Panc1 (cell line): ENCODE results near the gene ADSL. TPM values are rescaled to one million over a fixed set of nuclear protein-coding genes. Genes with fewer than 3 reads are reported as not detected.

Experiments
- ATAC-seq: fragments of 200-7000 bp; cut with Tn5 transposase; 2 replicates; pipeline ENCODE4 v1.9.1; 2020; ENCODE audit warnings: mild to moderate bottlenecking, moderate library complexity
- BruUV-seq: library from RNA; stranded (reverse); fragments of 400-500 nt; replicated peaks from 2 replicates; lab custom pipeline; 2021; lab: Mats Ljungman, UMichigan
- CTCF ChIA-PET: fragments of 300-600 bp; sonication (Branson Sonifier 250); formaldehyde crosslinking; loops from one replicate; lab custom pipeline; 2022; ENCODE audit warnings: antibody characterized with exemption; lab: Charles Lee
- POLR2A ChIA-PET: fragments of 300-600 bp; sonication (Branson Sonifier 250); formaldehyde crosslinking; loops from one replicate; lab custom pipeline; 2022; ENCODE audit warnings: antibody characterized with exemption; lab: Charles Lee
- DNase-seq: peaks from one replicate; pipeline ENCODE4 v3.0.0-alpha.2; 2010; ENCODE audit warnings: low read depth, low spot score
- H3K27ac ChIP-seq: 2 replicates; pipeline ENCODE4 v1.5.1; 2011; ENCODE audit warnings: mild to moderate bottlenecking, low read length, inconsistent platforms
- H3K27me3 ChIP-seq: fragments of 200-500 bp; sonication (Bioruptor generic); 2 replicates; pipeline ENCODE4 v1.6.0; 2014; ENCODE audit warnings: low read length, inconsistent platforms; ENCODE audit not compliant: control insufficient read depth, insufficient read depth
- H3K36me3 ChIP-seq: fragments of 200-500 bp; sonication (Bioruptor generic); 2 replicates; pipeline ENCODE4 v1.5.1; 2014; ENCODE audit warnings: inconsistent platforms, mild to moderate bottlenecking, low read length, moderate library complexity; ENCODE audit not compliant: control insufficient read depth, insufficient read depth
- H3K4me1 ChIP-seq: 2 replicates; pipeline ENCODE4 v1.5.1; 2011; ENCODE audit warnings: inconsistent platforms, mild to moderate bottlenecking, low read length, moderate library complexity; ENCODE audit not compliant: control insufficient read depth, insufficient read depth
- H3K4me3 ChIP-seq, 2 experiments: 2 replicates each; pipeline ENCODE4 v1.5.1; 2011 to 2012; ENCODE audit warnings: low read depth in 2 of 2, low read length in 2 of 2, mild to moderate bottlenecking in 2 of 2, inconsistent platforms in 1 of 2, moderate library complexity in 1 of 2
- H3K9me3 ChIP-seq: fragments of 200-500 bp; sonication (Bioruptor generic); 2 replicates; pipeline ENCODE4 v1.5.1; 2014; ENCODE audit warnings: low read depth, mild to moderate bottlenecking, inconsistent platforms, low read length, moderate library complexity; ENCODE audit not compliant: control insufficient read depth, insufficient read depth
- POLR2AphosphoS5 ChIP-seq: IDR thresholded peaks from 2 replicates; pipeline ENCODE4 v1.6.1; 2012; ENCODE audit warnings: mild to moderate bottlenecking, low read depth, low read length, moderate library complexity
- SIN3A ChIP-seq: IDR thresholded peaks from 2 replicates; pipeline ENCODE4 v1.6.1; 2012; ENCODE audit warnings: low read depth, mild to moderate bottlenecking, low read length, moderate library complexity, borderline replicate concordance; ENCODE audit not compliant: insufficient read depth
- TCF7L2 ChIP-seq: IDR thresholded peaks from 2 replicates; pipeline ENCODE4 v1.6.1; 2011; ENCODE audit warnings: mild to moderate bottlenecking, low read depth, low read length, inconsistent platforms
- in situ Hi-C: cut with HindIII; loops from 2 replicates; pipeline ENCODE4 v1.10.0; 2016; ENCODE audit warnings: low sequenced_read_pairs, low pct_unique_long_range_greater_than_20kb
- intact Hi-C: fragments of 100-400 bp; cut with micrococcal nuclease; formaldehyde crosslinking; loops from one replicate; pipeline ENCODE4 v1.10.0; 2022; ENCODE audit not compliant: unreplicated experiment
- total RNA-seq: library from RNA; stranded (reverse); gene quantifications from one replicate; pipeline ENCODE4 v1.2.1, GENCODE V29; 2021; ENCODE audit not compliant: unreplicated experiment
- TF ChIP-seq, protein P1 (sequence below): fragments of 450-650 bp; IDR thresholded peaks from 2 replicates; pipeline ENCODE4 v1.5.1; 2017; ENCODE audit warnings: mild to moderate bottlenecking
- TF ChIP-seq, protein P2 (sequence below), 2 experiments: IDR thresholded peaks; 2 replicates each; pipeline ENCODE4 v1.6.1; 2011 to 2012; ENCODE audit warnings: low read depth in 2 of 2, control low read depth in 1 of 2, low read length in 1 of 2, mild to moderate bottlenecking in 1 of 2, moderate library complexity in 1 of 2; ENCODE audit not compliant: insufficient read depth in 1 of 2

Gene ADSL
- total RNA-seq, 1 experiment from 2014 or later: 107 TPM

DNA sequence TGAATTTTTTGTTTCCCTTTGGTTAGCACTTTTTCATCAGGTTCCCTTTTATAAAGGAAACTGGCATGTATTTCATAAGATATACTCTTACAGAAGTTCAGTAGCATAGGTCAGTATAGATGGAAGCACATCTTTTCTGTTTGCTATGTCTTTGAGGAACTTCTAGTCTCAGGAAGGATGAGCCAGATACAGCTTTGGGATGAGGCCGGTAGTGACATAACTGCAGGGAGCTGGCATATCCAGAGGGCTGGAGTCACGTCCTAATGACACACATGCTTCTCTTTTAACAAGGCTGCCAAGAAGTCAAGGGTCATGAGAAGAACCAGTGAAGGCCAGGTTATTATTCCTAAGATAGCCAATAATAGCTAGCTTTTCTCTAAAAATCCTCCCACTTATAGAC is 33.3 kb upstream of the ADSL start:
- POLR2A ChIA-PET: no interaction called here
- in situ Hi-C loops: no loop called here
- H3K27me3 ChIP-seq: no peaks in the 10 kb centered on the region
- CTCF ChIA-PET: no interaction called here
- no peaks in the 10 kb centered on the region for H3K9me3 ChIP-seq
- DNase-seq (no peak), ATAC-seq (no peak)
- no peak overlapping the region for H3K4me3 ChIP-seq
- TF ChIP-seq, protein P1, sequence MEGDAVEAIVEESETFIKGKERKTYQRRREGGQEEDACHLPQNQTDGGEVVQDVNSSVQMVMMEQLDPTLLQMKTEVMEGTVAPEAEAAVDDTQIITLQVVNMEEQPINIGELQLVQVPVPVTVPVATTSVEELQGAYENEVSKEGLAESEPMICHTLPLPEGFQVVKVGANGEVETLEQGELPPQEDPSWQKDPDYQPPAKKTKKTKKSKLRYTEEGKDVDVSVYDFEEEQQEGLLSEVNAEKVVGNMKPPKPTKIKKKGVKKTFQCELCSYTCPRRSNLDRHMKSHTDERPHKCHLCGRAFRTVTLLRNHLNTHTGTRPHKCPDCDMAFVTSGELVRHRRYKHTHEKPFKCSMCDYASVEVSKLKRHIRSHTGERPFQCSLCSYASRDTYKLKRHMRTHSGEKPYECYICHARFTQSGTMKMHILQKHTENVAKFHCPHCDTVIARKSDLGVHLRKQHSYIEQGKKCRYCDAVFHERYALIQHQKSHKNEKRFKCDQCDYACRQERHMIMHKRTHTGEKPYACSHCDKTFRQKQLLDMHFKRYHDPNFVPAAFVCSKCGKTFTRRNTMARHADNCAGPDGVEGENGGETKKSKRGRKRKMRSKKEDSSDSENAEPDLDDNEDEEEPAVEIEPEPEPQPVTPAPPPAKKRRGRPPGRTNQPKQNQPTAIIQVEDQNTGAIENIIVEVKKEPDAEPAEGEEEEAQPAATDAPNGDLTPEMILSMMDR: no peak
- no peak for TF ChIP-seq POLR2AphosphoS5
- TF ChIP-seq SIN3A: no peak
- no peak for TF ChIP-seq TCF7L2
- H3K27ac ChIP-seq: no peak overlapping the region
- intact Hi-C loops: no loop called here
- H3K36me3 ChIP-seq: peaks cover 19% of the 10 kb centered on the region; the same call in 1 of the 2 replicates
- BruUV-seq: no TSS peak
- H3K4me1 ChIP-seq: no peaks in the 10 kb centered on the region

DNA sequence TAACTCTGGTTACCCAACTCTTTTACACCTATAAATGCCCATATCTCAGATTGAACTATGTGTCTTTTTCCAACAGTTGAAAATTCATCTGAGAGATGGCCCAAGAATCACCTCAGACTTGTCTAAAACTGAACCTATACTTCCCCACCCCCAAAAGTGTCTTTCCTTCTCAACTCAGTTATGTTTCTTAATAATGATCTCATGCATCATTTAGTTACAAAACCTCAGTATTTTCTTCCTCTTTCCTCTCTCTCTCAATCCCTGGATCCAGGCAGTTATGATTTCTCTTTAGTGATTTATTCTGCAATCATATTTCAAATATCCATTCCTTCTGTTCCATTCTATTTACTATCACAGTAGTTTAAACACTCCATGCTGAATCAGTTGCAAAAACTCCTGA is 32.3 kb upstream of the ADSL start:
- in situ Hi-C loops (no loop called here), intact Hi-C loops (no loop called here)
- Histone ChIP-seq H3K27ac (no peak overlapping the region), H3K4me1 (no peaks in the 10 kb centered on the region), H3K27me3 (no peaks in the 10 kb centered on the region), H3K9me3 (no peaks in the 10 kb centered on the region), H3K4me3 (no peak overlapping the region), H3K36me3 (peaks cover 19% of the 10 kb centered on the region; the same call in 1 of the 2 replicates)
- no peak for ATAC-seq
- POLR2A ChIA-PET: no interaction called here
- no peak for DNase-seq
- TF ChIP-seq SIN3A (no peak), POLR2AphosphoS5 (no peak), TCF7L2 (no peak)
- TF ChIP-seq, protein P2, sequence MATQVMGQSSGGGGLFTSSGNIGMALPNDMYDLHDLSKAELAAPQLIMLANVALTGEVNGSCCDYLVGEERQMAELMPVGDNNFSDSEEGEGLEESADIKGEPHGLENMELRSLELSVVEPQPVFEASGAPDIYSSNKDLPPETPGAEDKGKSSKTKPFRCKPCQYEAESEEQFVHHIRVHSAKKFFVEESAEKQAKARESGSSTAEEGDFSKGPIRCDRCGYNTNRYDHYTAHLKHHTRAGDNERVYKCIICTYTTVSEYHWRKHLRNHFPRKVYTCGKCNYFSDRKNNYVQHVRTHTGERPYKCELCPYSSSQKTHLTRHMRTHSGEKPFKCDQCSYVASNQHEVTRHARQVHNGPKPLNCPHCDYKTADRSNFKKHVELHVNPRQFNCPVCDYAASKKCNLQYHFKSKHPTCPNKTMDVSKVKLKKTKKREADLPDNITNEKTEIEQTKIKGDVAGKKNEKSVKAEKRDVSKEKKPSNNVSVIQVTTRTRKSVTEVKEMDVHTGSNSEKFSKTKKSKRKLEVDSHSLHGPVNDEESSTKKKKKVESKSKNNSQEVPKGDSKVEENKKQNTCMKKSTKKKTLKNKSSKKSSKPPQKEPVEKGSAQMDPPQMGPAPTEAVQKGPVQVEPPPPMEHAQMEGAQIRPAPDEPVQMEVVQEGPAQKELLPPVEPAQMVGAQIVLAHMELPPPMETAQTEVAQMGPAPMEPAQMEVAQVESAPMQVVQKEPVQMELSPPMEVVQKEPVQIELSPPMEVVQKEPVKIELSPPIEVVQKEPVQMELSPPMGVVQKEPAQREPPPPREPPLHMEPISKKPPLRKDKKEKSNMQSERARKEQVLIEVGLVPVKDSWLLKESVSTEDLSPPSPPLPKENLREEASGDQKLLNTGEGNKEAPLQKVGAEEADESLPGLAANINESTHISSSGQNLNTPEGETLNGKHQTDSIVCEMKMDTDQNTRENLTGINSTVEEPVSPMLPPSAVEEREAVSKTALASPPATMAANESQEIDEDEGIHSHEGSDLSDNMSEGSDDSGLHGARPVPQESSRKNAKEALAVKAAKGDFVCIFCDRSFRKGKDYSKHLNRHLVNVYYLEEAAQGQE (IDR thresholded peaks at IDR 0.05; ENCODE audit: insufficient read depth in 1 of 2, low read depth in 2 of 2, low read length in 1 of 2): no peak
- TF ChIP-seq, protein P1: no peak
- BruUV-seq: no TSS peak
- CTCF ChIA-PET: no interaction called here
